Brain microvascular endothelial cell (primary cell): ENCODE results near the gene TADA2B.

Experiments
- DNase-seq: peaks from one replicate; pipeline ENCODE4 v3.0.0-alpha.2; 2020
- H3K27ac ChIP-seq: fragments of 250-450 bp; sonication (Bioruptor Pico); 2 replicates; pipeline ENCODE4 v1.5.1; 2020; ENCODE audit warnings: mild to moderate bottlenecking, moderate library complexity
- H3K27me3 ChIP-seq: fragments of 250-450 bp; sonication (Bioruptor Pico); replicated peaks from 2 replicates; pipeline ENCODE4 v1.5.1; 2020; ENCODE audit warnings: mild to moderate bottlenecking
- H3K36me3 ChIP-seq: fragments of 250-450 bp; sonication (Bioruptor Pico); replicated peaks from 2 replicates; pipeline ENCODE4 v1.5.1; 2020; ENCODE audit warnings: mild to moderate bottlenecking
- H3K4me3 ChIP-seq: 2 replicates; pipeline ENCODE4 v1.5.1; 2011; ENCODE audit warnings: low read depth, mild to moderate bottlenecking, control low read depth, low read length, moderate library complexity
- in situ Hi-C: cut with HindIII; loops from 2 replicates; pipeline ENCODE4 v1.10.0; 2017; ENCODE audit warnings: low sequenced_read_pairs, low pct_ligation_motif_present
- TF ChIP-seq, protein P1 (sequence below): IDR thresholded peaks from 2 replicates; pipeline ENCODE4 v1.5.1; 2011; ENCODE audit warnings: low read depth, mild to moderate bottlenecking, moderate library complexity, low read length, control low read depth, inconsistent platforms; ENCODE audit errors: missing control alignments

TADA2B gene

GRCh38 chr4:7049295-7049694 lies 6.1 kb downstream of the TADA2B start:
- Histone ChIP-seq H3K4me3 (no peak overlapping the region), H3K36me3 (peaks cover 9% of the 10 kb centered on the region), H3K27me3 (no peaks in the 10 kb centered on the region), H3K27ac (no peak overlapping the region)
- in situ Hi-C loops: no loop called here
- TF ChIP-seq, protein P1, sequence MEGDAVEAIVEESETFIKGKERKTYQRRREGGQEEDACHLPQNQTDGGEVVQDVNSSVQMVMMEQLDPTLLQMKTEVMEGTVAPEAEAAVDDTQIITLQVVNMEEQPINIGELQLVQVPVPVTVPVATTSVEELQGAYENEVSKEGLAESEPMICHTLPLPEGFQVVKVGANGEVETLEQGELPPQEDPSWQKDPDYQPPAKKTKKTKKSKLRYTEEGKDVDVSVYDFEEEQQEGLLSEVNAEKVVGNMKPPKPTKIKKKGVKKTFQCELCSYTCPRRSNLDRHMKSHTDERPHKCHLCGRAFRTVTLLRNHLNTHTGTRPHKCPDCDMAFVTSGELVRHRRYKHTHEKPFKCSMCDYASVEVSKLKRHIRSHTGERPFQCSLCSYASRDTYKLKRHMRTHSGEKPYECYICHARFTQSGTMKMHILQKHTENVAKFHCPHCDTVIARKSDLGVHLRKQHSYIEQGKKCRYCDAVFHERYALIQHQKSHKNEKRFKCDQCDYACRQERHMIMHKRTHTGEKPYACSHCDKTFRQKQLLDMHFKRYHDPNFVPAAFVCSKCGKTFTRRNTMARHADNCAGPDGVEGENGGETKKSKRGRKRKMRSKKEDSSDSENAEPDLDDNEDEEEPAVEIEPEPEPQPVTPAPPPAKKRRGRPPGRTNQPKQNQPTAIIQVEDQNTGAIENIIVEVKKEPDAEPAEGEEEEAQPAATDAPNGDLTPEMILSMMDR: no peak
- no peak for DNase-seq

- H3K4me3 ChIP-seq: no peak overlapping the region
- H3K27ac ChIP-seq: no peak overlapping the region
- peaks cover 9% of the 10 kb centered on the region for H3K36me3 ChIP-seq
- DNase-seq: no peak
- H3K27me3 ChIP-seq: no peaks in the 10 kb centered on the region
- TF ChIP-seq, protein P1: no peak
- in situ Hi-C loops: no loop called here
These were observed 6.6 kb downstream of the TADA2B start for GRCh38 chr4:7049739-7050138.

DNA sequence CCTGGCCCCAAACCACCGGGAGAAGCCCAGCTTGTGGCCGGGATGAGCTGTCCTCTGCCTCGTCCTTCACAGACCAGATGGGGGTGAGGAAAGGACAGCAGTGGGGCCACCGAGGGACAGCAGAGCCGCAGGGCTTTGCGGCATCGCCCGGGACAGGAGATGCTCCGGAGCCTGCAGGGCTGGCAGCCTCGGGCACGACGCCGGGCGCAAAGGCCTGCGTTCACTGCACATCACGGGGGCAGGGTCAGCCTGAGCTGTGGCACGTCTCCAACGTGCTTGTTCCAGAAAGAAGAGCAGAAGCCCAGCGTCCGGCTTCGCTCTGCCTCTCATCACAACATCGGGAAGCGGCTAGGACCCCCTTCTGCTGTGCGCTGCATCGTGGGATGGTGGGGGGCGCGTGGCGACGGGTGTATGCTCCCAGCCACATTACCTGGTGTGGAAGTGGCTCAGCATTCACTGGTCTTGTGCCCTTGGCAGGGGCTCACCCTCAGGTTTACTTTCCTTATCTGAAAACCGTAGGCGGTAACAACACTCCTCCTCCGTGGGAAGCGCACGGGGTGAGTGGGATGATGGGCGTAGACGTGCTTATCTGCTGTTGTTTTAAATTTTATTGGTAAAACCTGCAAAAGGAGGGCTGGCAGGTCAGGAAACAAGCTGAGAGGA lies 7.4 kb downstream of the TADA2B start:
- TF ChIP-seq, protein P1: no peak
- H3K36me3 ChIP-seq: peaks cover 11% of the 10 kb centered on the region
- in situ Hi-C loops: no loop called here

GRCh38 chr4:7051144-7051495 lies 7.9 kb downstream of the TADA2B start:
- in situ Hi-C loops: no loop called here
- Histone ChIP-seq H3K27ac (no peak overlapping the region), H3K4me3 (no peak overlapping the region), H3K27me3 (no peaks in the 10 kb centered on the region), H3K36me3 (peaks cover 14% of the 10 kb centered on the region)
- TF ChIP-seq, protein P1: no peak
- DNase-seq: no peak

More for the DNA sequence above, 7.4 kb downstream of the TADA2B start:
- Histone ChIP-seq H3K27me3 (no peaks in the 10 kb centered on the region), H3K27ac (no peak overlapping the region), H3K4me3 (no peak overlapping the region)
- no peak for DNase-seq

- TF ChIP-seq, protein P1: no peak
- H3K36me3 ChIP-seq: peaks cover 16% of the 10 kb centered on the region
- DNase-seq: no peak
- in situ Hi-C loops: no loop called here
- no peak overlapping the region for H3K27ac ChIP-seq
- H3K4me3 ChIP-seq: no peak overlapping the region
- H3K27me3 ChIP-seq: no peaks in the 10 kb centered on the region
These were observed 8.7 kb downstream of the TADA2B start for GRCh38 chr4:7051905-7052304.

GRCh38 chr4:7052313-7052712 lies 9.1 kb downstream of the TADA2B start:
- H3K27ac ChIP-seq: no peak overlapping the region
- peaks cover 16% of the 10 kb centered on the region for H3K36me3 ChIP-seq
- H3K27me3 ChIP-seq: no peaks in the 10 kb centered on the region
- DNase-seq: no peak
- H3K4me3 ChIP-seq: no peak overlapping the region
- TF ChIP-seq, protein P1: no peak
- in situ Hi-C loops: no loop called here
